Endothelial cell of umbilical vein (primary cell): ENCODE data around the gene PMIS2. TPM values are rescaled to one million over a fixed set of nuclear protein-coding genes. Genes with fewer than 3 reads are reported as not detected.

Source experiments
- BruUV-seq: library from RNA; stranded (reverse); fragments of 400-500 nt; replicated peaks from 2 replicates; lab custom pipeline; 2021; lab: Mats Ljungman, UMichigan
- CTCF ChIA-PET: fragments of 300-600, 350-600 bp; sonication (Branson Sonifier 250); formaldehyde crosslinking; loops from one replicate; lab custom pipeline; 2021; ENCODE audit warnings: antibody characterized with exemption, inconsistent platforms; lab: Charles Lee
- POLR2A ChIA-PET: fragments of 300-600, 350-600 bp; sonication (Branson Sonifier 250); formaldehyde crosslinking; loops from one replicate; lab custom pipeline; 2021; ENCODE audit warnings: antibody characterized with exemption, inconsistent platforms; lab: Charles Lee
- DNase-seq: peaks from one replicate; pipeline ENCODE4 v3.0.0-alpha.2; 2011; ENCODE audit warnings: low read depth, low spot score
- FAIRE-seq: peaks from 2 replicates; lab custom pipeline; 2011; peaks lifted over from hg19 to GRCh38; lab: Jason Lieb, UNC
- H2AFZ ChIP-seq: 2 replicates; pipeline ENCODE4 v1.6.0; 2012; ENCODE audit warnings: low read depth, low read length, control low read depth, inconsistent platforms
- H3K27ac ChIP-seq: 2 replicates; pipeline ENCODE4 v1.5.1; 2011; ENCODE audit warnings: low read depth, mild to moderate bottlenecking, control low read depth, low read length, moderate library complexity; ENCODE audit not compliant: insufficient read depth
- H3K27me3 ChIP-seq, 2 experiments: 2 replicates each; pipeline versions ENCODE4 v1.6.0 to v1.6.1; 2011; ENCODE audit warnings: low read length in 2 of 2, mixed read lengths in 1 of 2; ENCODE audit not compliant: control insufficient read depth in 2 of 2, insufficient read depth in 2 of 2
- H3K36me3 ChIP-seq, 2 experiments: 2 replicates in 1 of 2; 3 replicates in 1 of 2; pipeline ENCODE4 v1.5.1; 2011; ENCODE audit warnings: low read length in 2 of 2, mild to moderate bottlenecking in 1 of 2, moderate library complexity in 1 of 2; ENCODE audit not compliant: control insufficient read depth in 2 of 2, insufficient read depth in 2 of 2; ENCODE audit errors: extremely low read depth in 1 of 2
- H3K4me1 ChIP-seq: 3 replicates; pipeline ENCODE4 v1.5.1; 2011; ENCODE audit warnings: mild to moderate bottlenecking, low read length; ENCODE audit not compliant: control insufficient read depth, insufficient read depth; ENCODE audit errors: extremely low read depth
- H3K4me2 ChIP-seq: 2 replicates; pipeline ENCODE4 v1.6.1; 2011; ENCODE audit warnings: low read length, control low read depth, mixed read lengths; ENCODE audit not compliant: insufficient read depth
- H3K4me3 ChIP-seq, 3 experiments: fragments of 200-600 bp in 1 of 3; sonication (generic), shearing (Covaris generic) in 1 of 3; replicated peaks in 1 of 3; 2 replicates each; pipeline ENCODE4 v1.5.1; 2011 to 2016; ENCODE audit warnings: control low read depth in 3 of 3, low read length in 3 of 3, mild to moderate bottlenecking in 2 of 3, inconsistent platforms in 1 of 3, low read depth in 1 of 3, moderate library complexity in 1 of 3; ENCODE audit not compliant: insufficient read depth in 1 of 3
- H3K79me2 ChIP-seq: 2 replicates; pipeline ENCODE4 v1.6.0; 2012; ENCODE audit warnings: low read length, inconsistent platforms; ENCODE audit not compliant: control insufficient read depth, insufficient read depth
- H3K9ac ChIP-seq: replicated peaks from 2 replicates; pipeline ENCODE3; 2011; ENCODE audit warnings: low read length, control low read depth; ENCODE audit not compliant: insufficient read depth; ENCODE audit errors: extremely low read depth
- H3K9me1 ChIP-seq: replicated peaks from 3 replicates; pipeline ENCODE4 v1.6.0; 2011; ENCODE audit warnings: mild to moderate bottlenecking, low read length; ENCODE audit not compliant: control insufficient read depth, insufficient read depth; ENCODE audit errors: extremely low read depth
- H3K9me3 ChIP-seq: replicated peaks from 2 replicates; pipeline ENCODE4 v1.5.1; 2012; ENCODE audit warnings: low read length, inconsistent platforms; ENCODE audit not compliant: control insufficient read depth, insufficient read depth
- H4K20me1 ChIP-seq: replicated peaks from 2 replicates; pipeline ENCODE3; 2011; ENCODE audit warnings: mild to moderate bottlenecking, low read length; ENCODE audit not compliant: control insufficient read depth, insufficient read depth; ENCODE audit errors: extremely low read depth
- CTCF ChIP-seq, 2 donors: IDR thresholded peaks; 1 replicate in 1 of 2; 2 replicates in 1 of 2; pipeline ENCODE4 v1.5.1; 2011; ENCODE audit warnings: low read length in 2 of 2, mild to moderate bottlenecking in 2 of 2, moderate library complexity in 2 of 2, control low read depth in 1 of 2, inconsistent platforms in 1 of 2, low read depth in 1 of 2; ENCODE audit not compliant: insufficient read depth in 1 of 2; ENCODE audit errors: extremely low read depth in 1 of 2
- EZH2 ChIP-seq: IDR thresholded peaks from 2 replicates; pipeline ENCODE4 v1.6.1; 2012; ENCODE audit warnings: borderline replicate concordance, low read depth, mild to moderate bottlenecking, moderate library complexity, low read length, inconsistent platforms; ENCODE audit not compliant: severe bottlenecking
- FOS ChIP-seq: IDR thresholded peaks from 2 replicates; pipeline ENCODE4 v1.6.1; 2011; ENCODE audit warnings: mild to moderate bottlenecking, low read length, moderate library complexity, borderline replicate concordance; ENCODE audit not compliant: insufficient read depth
- GATA2 ChIP-seq: IDR thresholded peaks from 2 replicates; pipeline ENCODE4 v1.7.0; 2011; ENCODE audit warnings: low read depth, mild to moderate bottlenecking, moderate library complexity, mixed read lengths, low read length; ENCODE audit not compliant: insufficient read length, insufficient read depth
- JUN ChIP-seq: IDR thresholded peaks from 2 replicates; pipeline ENCODE4 v1.6.1; 2011; ENCODE audit warnings: borderline replicate concordance, low read depth; ENCODE audit not compliant: insufficient read length, insufficient read depth
- MAX ChIP-seq: IDR thresholded peaks from 2 replicates; pipeline ENCODE4 v1.6.1; 2011; ENCODE audit not compliant: insufficient read depth, insufficient read length
- MYC ChIP-seq: IDR thresholded peaks from one replicate; pipeline ENCODE4 v1.6.1; 2011; ENCODE audit warnings: mild to moderate bottlenecking, low read depth, low read length
- POLR2A ChIP-seq: IDR thresholded peaks from 2 replicates; pipeline ENCODE4 v1.6.1; 2012; ENCODE audit warnings: low read depth, mild to moderate bottlenecking, control low read depth, low read length
- POLR2AphosphoS5 ChIP-seq: IDR thresholded peaks from 2 replicates; pipeline ENCODE4 v1.6.1; 2012; ENCODE audit warnings: low read depth, mild to moderate bottlenecking, control low read depth, low read length, moderate library complexity; ENCODE audit not compliant: insufficient read depth
- dilution Hi-C: fragments of 300-500 bp; cut with MboI; formaldehyde crosslinking; loops from one replicate; pipeline ENCODE4 v1.15.0; 2019; ENCODE audit warnings: low sequenced_read_pairs; ENCODE audit not compliant: extremely low pct_ligation_motif_present
- intact Hi-C: fragments of 100-400 bp; cut with micrococcal nuclease; formaldehyde crosslinking; loops from one replicate; pipeline ENCODE4 v1.10.0; 2022
- polyA plus RNA-seq, 4 experiments: library from polyadenylated mRNA; depleted of rRNA in 3 of 4; stranded (reverse) in 3 of 4; unstranded in 1 of 4; fragments of >200 nt; gene quantifications; 2 replicates each; pipeline versions ENCODE4 v1.2.1 to v1.2.3, GENCODE V29; 2011 to 2012; ENCODE audit warnings: missing spikeins in 1 of 4
- total RNA-seq: library from RNA; stranded (reverse); gene quantifications from 2 replicates; pipeline ENCODE4 v1.2.3, GENCODE V29; 2021

PMIS2 gene
- total and polyA plus RNA-seq, 2 donors (not counting 3 experiments of a cell fraction or from before 2014, with no cell fraction given): not detected

GRCh38 chr19:35566738-35567137, 19.2 kb upstream of the PMIS2 start:
- Histone ChIP-seq H3K36me3 (no peaks in the 10 kb centered on the region), H3K4me3 (no peak overlapping the region), H4K20me1 (no peaks in the 10 kb centered on the region), H3K9me3 (no peaks in the 10 kb centered on the region), H2AFZ (no peak overlapping the region), H3K4me2 (no peak overlapping the region), H3K27ac (no peak overlapping the region), H3K4me1 (no peaks in the 10 kb centered on the region), H3K9ac (no peak overlapping the region), H3K79me2 (no peaks in the 10 kb centered on the region), H3K9me1 (no peaks in the 10 kb centered on the region), H3K27me3 (no peaks in the 10 kb centered on the region)
- FAIRE-seq (no peak), DNase-seq (no peak)
- TF ChIP-seq MAX (no peak), GATA2 (no peak), POLR2AphosphoS5 (no peak), FOS (no peak), MYC (no peak), JUN (no peak), POLR2A (no peak), CTCF (IDR thresholded peaks at IDR 0.05; ENCODE audit: extremely low read depth in 1 of 2, insufficient read depth in 1 of 2, low read depth in 1 of 2, low read length in 2 of 2) (no peak), EZH2 (no peak)
- POLR2A ChIA-PET: no interaction called here
- intact Hi-C loops (no loop called here), dilution Hi-C loops (no loop called here)
- no TSS peak for BruUV-seq
- CTCF ChIA-PET: no interaction called here
